Astrocyte of the cerebellum (primary cell): Measurements from ENCODE around the gene LLPH.

Experiments used
- DNase-seq: peaks from one replicate; pipeline ENCODE4 v3.0.0-alpha.2; 2011; ENCODE audit warnings: low read depth
- H3K4me3 ChIP-seq: 2 replicates; pipeline ENCODE4 v1.5.1; 2011; ENCODE audit warnings: mild to moderate bottlenecking, low read depth, low read length, moderate library complexity
- CTCF ChIP-seq: IDR thresholded peaks from 2 replicates; pipeline ENCODE4 v1.5.1; 2012; ENCODE audit warnings: low read length, low read depth, moderate library complexity, mild to moderate bottlenecking; ENCODE audit errors: missing control alignments
- in situ Hi-C: cut with HindIII; loops from 2 replicates; pipeline ENCODE4 v1.10.0; 2017; ENCODE audit warnings: low sequenced_read_pairs

Gene LLPH

GRCh38 chr12:66072566-66072965, 58.0 kb downstream of the LLPH start:
- no peak for TF ChIP-seq CTCF
- no peak overlapping the region for H3K4me3 ChIP-seq
- DNase-seq = no peak
- in situ Hi-C loops = no loop called here

GRCh38 chr12:66072135-66072534, 58.4 kb downstream of the LLPH start:
- no peak for DNase-seq
- in situ Hi-C loops = no loop called here
- no peak overlapping the region for H3K4me3 ChIP-seq
- no peak for TF ChIP-seq CTCF

GRCh38 chr12:66071549-66071948, 59.0 kb downstream of the LLPH start:
- TF ChIP-seq CTCF = no peak
- in situ Hi-C loops = no loop called here
- no peak for DNase-seq
- no peak overlapping the region for H3K4me3 ChIP-seq

- DNase-seq = no peak
- in situ Hi-C loops = no loop called here
- TF ChIP-seq CTCF = no peak
- H3K4me3 ChIP-seq = no peak overlapping the region
These were observed 60.0 kb downstream of the LLPH start for GRCh38 chr12:66070378-66071120.

GRCh38 chr12:66066929-66067523, 63.5 kb downstream of the LLPH start:
- no peak for DNase-seq
- in situ Hi-C loops = no loop called here

More at GRCh38 chr12:66066929-66067523, 63.5 kb downstream of the LLPH start:
- H3K4me3 ChIP-seq = no peak overlapping the region
- TF ChIP-seq CTCF = no peak
